HepG2 (cell line): Measurements from ENCODE around the gene DLG2.

Experiments used
- CHCHD3 ChIP-seq: sonication (generic); formaldehyde crosslinking; IDR thresholded peaks from 2 replicates; pipeline ENCODE4 v1.8.0; 2022; ENCODE audit warnings: mild to moderate bottlenecking, missing genetic modification reagents, moderate library complexity
- KMT2B ChIP-seq: IDR thresholded peaks from 2 replicates; pipeline ENCODE4 v1.6.1; 2016; ENCODE audit warnings: missing genetic modification reagents, missing compliant biosample characterization
- PRMT3 ChIP-seq: sonication (generic); formaldehyde crosslinking; IDR thresholded peaks from 2 replicates; pipeline ENCODE4 v1.8.1; 2022; ENCODE audit warnings: low read depth, mild to moderate bottlenecking, moderate library complexity, missing genetic modification reagents, borderline replicate concordance
- RBM39 ChIP-seq: fragments of 200-400 bp; formaldehyde crosslinking; IDR thresholded peaks from one replicate; pipeline ENCODE4 v1.6.1; 2018; ENCODE audit warnings: antibody characterized with exemption, mild to moderate bottlenecking, low read depth, low read length; ENCODE audit not compliant: poor library complexity, severe bottlenecking
- SP4 ChIP-seq: sonication (generic); formaldehyde crosslinking; IDR thresholded peaks from 2 replicates; pipeline ENCODE4 v1.8.1; 2023; ENCODE audit warnings: mild to moderate bottlenecking, missing genetic modification reagents
- ZNF3 ChIP-seq: IDR thresholded peaks from 2 replicates; pipeline ENCODE4 v1.7.0; 2017; ENCODE audit warnings: inconsistent platforms

- TF ChIP-seq CHCHD3 (CRISPR knock-in tag) (no peak), KMT2B (no peak), ZNF3 (no peak), SP4 (no peak), RBM39 (no peak), PRMT3 (CRISPR knock-in tag) (no peak)
Observed at GRCh38 chr11:83990160-83990733, 1636.9 kb downstream of the DLG2 start.
